Superior temporal gyrus (tissue), 1 donor: ENCODE data around the gene PNLIPRP3.

Experiments
- DNase-seq: peaks from one replicate; pipeline ENCODE4 v3.0.0-alpha.2; 2016; ENCODE audit errors: extremely low spot score

PNLIPRP3 gene

DNA sequence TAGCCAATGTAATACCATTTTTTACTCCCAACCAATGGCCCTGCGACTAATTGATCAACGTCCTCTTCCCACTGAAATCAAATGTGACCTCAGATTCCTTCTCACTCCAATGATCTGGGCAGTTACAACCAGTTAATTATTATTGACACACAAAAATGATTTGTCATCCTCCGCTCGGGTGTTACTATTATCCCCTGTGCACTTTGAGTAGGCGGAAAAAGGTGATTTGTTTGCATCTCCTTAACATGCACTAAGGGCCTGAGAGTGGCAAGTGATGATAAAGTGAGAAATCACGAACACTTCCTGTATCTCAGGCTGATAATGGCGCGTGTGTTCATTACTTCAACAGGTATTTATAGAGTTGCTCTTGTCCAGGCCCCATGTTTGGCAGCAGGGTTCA is 77.1 kb downstream of the PNLIPRP3 start:
- DNase-seq = peak; percentile 1

DNA sequence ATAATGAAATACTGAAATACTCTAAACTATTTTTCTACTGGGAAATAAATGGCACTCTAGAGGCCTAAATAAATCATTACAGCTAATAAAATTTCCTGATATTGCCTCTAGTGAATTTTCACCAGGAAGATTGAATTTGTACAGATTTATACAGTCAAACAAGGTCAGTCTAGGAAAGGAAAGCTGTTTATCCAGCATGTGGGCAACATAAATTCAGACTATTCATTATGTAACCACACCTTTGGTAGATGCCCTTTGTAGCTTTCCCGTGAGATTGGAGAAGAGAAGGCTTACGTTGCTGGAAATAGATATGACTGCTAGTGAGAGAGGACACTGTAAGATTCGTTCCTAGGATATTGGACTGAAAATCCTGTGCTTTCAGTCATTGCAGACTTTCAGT is 82.9 kb downstream of the PNLIPRP3 start:
- no peak for DNase-seq

DNA sequence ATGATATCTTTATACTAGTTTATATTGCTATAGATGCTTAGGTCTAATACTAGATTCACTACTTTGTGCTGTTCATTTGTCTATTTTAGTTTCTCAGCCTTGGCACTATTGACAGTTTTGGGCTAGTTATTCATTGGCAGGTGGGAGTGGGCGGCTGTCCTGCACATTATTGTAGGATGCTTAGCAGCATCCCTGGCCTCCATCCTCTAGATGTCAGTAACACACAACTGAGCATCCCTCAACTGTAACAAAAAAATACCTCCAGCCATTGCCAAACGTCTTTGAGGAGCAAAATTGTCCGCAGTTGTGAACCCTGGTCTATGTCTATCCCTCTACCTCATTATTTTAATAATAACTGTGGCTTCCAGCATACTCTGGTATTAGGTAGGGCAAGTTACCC is 83.7 kb downstream of the PNLIPRP3 start:
- no peak for DNase-seq

DNA sequence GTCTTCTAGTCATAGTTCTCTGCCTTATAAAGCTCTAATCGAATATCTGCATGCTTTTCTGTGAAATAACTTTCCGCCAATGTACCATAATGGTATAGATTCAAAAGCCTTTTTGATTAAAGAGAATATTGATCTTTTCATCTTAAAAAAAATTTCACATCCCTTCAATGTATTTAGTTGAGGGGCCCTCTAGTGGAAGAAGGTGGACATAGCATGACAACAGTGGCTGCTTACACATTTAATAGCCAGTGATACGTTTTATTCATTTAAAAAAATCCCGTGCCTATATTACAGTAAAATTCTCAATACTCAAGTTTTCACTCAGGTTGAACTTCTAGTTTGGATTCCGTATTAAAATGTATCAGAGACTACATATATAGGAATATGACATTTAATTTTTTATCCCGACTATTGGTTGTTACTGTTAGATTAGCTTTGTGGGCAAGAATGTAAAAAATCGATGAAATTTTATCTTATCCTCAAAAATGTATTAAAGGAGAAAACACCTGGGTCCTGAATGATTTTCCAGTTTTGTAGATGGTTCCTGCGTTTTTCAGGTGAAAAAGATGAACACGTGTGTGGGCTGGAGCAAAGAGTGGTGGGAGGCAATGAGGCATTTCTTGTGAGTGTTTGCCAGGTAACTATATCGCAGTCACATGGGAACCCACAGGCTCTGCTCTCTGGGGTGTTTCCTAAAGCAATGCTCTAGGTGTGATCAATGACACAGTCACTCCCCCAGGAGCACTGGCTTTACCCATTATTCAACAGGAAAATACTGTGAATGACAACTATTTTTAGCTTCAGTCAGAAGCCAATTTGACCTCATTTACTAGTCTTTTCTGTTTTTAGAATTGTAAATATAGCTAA is 94.0 kb downstream of the PNLIPRP3 start:
- peak; percentile 75 for DNase-seq

DNA sequence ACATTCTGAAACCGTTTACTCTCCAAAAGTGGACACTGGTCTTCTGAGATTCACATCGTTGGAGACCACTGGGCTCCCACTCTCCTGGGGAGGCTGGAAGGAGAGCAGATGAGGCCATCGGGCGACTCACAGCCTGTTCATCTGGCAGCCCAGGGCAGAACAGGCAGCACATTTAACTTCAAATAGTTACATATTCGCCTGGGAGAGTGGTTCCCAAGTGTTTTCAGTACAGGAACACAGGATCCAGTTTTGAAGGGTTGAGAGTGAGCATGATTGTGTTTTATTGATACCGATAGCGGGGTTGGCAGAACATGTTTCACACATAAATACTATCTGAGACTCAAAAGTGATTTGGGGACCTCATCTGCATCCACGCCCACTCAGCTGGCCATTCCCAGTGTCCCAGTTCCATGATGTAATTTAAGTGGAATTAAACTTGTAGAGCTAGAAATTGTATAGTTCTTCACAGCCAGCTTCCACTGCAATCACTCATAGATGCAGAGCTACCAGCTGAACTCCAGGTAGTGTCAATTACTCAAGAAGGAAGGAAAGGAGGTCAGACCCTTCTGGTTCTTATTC is 95.2 kb downstream of the PNLIPRP3 start:
- DNase-seq = no peak

DNA sequence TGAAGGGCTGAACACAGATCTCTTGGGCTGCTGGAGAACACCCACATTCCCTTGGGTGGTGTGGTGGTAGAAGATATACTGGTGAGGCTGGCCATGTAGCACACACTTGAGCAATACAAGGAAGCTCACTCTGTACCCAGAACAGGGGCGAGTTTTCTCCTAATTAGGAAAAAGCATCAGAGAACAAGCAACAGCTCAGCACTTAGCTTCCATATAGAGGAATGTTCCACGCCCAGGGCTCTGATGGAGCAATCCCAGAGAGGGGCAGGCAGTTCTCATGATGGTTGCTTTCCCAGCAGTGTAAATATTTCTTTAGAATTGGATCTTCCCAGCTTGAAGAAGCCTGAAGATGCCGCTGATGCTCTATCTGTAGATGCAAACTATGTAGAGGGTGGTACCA is 97.1 kb downstream of the PNLIPRP3 start:
- no peak for DNase-seq

DNA sequence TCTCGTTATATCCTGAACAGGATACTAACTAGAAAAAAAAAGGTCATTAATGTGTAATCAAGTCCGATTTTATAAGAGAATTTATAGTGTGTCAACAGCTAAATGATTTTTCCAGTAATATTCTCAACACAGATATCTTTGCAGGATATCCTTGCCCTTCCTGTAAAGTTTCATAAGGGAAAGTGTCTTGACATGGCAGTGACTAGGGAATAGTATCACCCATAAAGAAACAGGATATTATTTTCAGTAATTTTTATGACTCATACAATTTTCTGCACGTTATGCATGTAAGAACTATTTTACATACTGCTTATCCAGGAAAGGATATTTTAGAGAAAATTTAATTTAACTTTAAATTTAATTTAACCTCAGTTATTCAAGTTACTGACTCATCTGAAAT is 98.6 kb downstream of the PNLIPRP3 start:
- DNase-seq = no peak
